ENCODE data around the gene CTDSPL.
A peak's percentile ranks its signal among the peaks of the same experiment; 100 is the strongest.

The CTDSPL gene

DNA sequence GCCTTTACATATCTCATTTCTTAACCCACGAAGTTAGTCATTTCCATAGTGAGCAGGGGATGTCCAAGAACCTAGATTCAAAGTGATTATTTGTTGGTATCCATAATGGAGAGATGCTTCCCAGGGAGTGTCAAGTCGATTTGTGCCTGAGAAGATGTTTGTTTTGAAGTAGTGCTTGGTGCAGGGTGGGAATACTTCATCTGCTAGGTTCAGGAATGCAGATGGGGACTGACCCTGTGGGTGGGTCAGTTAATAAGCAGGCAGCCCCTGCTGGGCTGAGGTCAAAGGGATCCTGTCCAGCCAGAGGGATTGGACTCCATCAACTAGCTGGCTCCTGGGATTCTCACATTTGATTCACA lies 84.8 kb downstream of the CTDSPL start:
- Histone ChIP-seq H3K36me3 (ENCODE audit: control insufficient read depth in 1 of 2, insufficient read depth in 2 of 2, low read length in 2 of 2) (peaks cover 0 to 2% of the 10 kb centered on the region in 2 donors), H3K9me3 (ENCODE audit: control insufficient read depth in 1 of 2, low read length in 2 of 2) (no peaks in the 10 kb centered on the region), H3K4me3 (ENCODE audit: low read depth in 1 of 2, low read length in 2 of 2) (no peak overlapping the region), H3K27ac (ENCODE audit: low read depth, low read length) (peak overlapping the region; percentile 34), H3K27me3 (ENCODE audit: control insufficient read depth in 1 of 2, insufficient read depth in 2 of 2, low read length in 2 of 2) (no peaks in the 10 kb centered on the region), H3K9ac (ENCODE audit: low read depth in 1 of 2, low read length in 2 of 2) (no peak overlapping the region), H3K4me1 (ENCODE audit: control insufficient read depth in 1 of 2, insufficient read depth in 2 of 2, low read length in 2 of 2) (peaks cover 43 to 55% of the 10 kb centered on the region in 2 donors)

DNA sequence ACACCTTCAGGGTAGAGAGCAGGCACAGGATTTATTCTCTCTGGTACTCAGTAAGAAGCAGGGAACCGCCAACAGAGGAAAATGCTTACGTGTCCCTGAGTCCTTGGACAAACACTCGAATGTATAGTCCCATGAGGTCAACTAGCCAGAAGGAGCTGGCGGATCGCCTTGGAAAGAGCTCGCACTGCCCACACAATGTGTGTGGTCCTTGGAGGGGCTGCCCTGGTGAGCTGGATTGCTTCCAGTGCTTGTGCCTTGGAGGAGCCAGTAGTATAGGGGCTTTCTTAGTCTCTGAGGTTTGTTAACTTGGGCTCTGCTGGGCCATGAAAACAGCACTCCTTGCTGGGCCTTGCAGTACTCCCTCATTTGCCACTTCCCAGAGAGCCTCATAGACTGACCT lies 88.2 kb downstream of the CTDSPL start:
- Histone ChIP-seq H3K9ac (ENCODE audit: low read depth in 1 of 2, low read length in 2 of 2) (no peak overlapping the region), H3K9me3 (ENCODE audit: control insufficient read depth in 1 of 2, low read length in 2 of 2) (no peaks in the 10 kb centered on the region), H3K4me1 (ENCODE audit: control insufficient read depth in 1 of 2, insufficient read depth in 2 of 2, low read length in 2 of 2) (peaks cover 23 to 28% of the 10 kb centered on the region in 2 donors), H3K27me3 (ENCODE audit: control insufficient read depth in 1 of 2, insufficient read depth in 2 of 2, low read length in 2 of 2) (no peaks in the 10 kb centered on the region), H3K27ac (ENCODE audit: low read depth, low read length) (no peak overlapping the region), H3K36me3 (ENCODE audit: control insufficient read depth in 1 of 2, insufficient read depth in 2 of 2, low read length in 2 of 2) (peaks cover 0 to 2% of the 10 kb centered on the region in 2 donors), H3K4me3 (ENCODE audit: low read depth in 1 of 2, low read length in 2 of 2) (no peak overlapping the region)

DNA sequence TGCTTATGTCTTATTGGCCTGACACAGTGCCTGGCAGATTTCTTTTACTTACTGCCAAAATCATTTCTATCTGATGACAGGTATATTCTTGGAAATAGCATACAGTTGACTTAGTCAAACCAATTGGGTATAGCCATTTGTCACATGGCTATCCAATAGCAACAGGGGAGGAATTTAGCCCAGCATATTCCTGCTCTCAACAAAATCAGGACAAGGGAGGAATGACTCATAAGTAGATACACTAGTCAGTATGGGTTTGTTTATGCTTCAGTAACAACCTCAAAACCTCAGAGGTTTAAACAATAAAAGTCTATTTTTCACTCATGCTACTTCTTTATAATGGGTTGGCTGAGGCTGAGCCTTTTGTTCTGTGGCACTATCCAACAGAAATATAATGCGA lies 90.9 kb downstream of the CTDSPL start:
- H3K9ac ChIP-seq (ENCODE audit: low read depth in 1 of 2, low read length in 2 of 2), result no peak overlapping the region
- H3K4me1 ChIP-seq (ENCODE audit: control insufficient read depth in 1 of 2, insufficient read depth in 2 of 2, low read length in 2 of 2), result peaks cover 13 to 20% of the 10 kb centered on the region in 2 donors
- no peaks in the 10 kb centered on the region for H3K9me3 ChIP-seq (ENCODE audit: control insufficient read depth in 1 of 2, low read length in 2 of 2)
- peaks cover 0 to 2% of the 10 kb centered on the region in 2 donors for H3K36me3 ChIP-seq (ENCODE audit: control insufficient read depth in 1 of 2, insufficient read depth in 2 of 2, low read length in 2 of 2)
- no peak overlapping the region for H3K27ac ChIP-seq (ENCODE audit: low read depth, low read length)
- H3K4me3 ChIP-seq (ENCODE audit: low read depth in 1 of 2, low read length in 2 of 2), result no peak overlapping the region
- H3K27me3 ChIP-seq (ENCODE audit: control insufficient read depth in 1 of 2, insufficient read depth in 2 of 2, low read length in 2 of 2), result no peaks in the 10 kb centered on the region

DNA sequence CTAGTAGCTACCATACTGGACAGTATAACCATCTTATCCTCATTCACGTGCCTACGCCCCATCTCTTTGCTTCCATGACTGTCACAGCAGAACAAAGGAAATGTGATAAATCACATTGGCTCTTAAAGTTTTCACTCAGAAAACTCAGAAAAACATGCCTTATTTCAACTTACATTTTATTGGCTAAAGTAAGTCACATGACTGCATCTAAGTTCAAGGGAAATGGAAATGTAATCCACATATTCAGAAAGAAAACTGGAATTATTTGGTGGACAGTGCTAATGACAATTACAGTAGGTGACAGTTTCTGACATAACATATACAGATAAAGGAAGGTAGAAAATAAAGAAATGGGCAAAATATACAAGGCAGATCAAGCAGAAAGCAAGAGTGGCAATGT lies 91.5 kb downstream of the CTDSPL start:
- H3K4me3 ChIP-seq (ENCODE audit: low read depth in 1 of 2, low read length in 2 of 2), result no peak overlapping the region
- no peaks in the 10 kb centered on the region for H3K9me3 ChIP-seq (ENCODE audit: control insufficient read depth in 1 of 2, low read length in 2 of 2)
- peaks cover 0 to 2% of the 10 kb centered on the region in 2 donors for H3K36me3 ChIP-seq (ENCODE audit: control insufficient read depth in 1 of 2, insufficient read depth in 2 of 2, low read length in 2 of 2)
- H3K4me1 ChIP-seq (ENCODE audit: control insufficient read depth in 1 of 2, insufficient read depth in 2 of 2, low read length in 2 of 2), result peaks cover 14 to 21% of the 10 kb centered on the region in 2 donors
- H3K9ac ChIP-seq (ENCODE audit: low read depth in 1 of 2, low read length in 2 of 2), result no peak overlapping the region
- no peak overlapping the region for H3K27ac ChIP-seq (ENCODE audit: low read depth, low read length)
- H3K27me3 ChIP-seq (ENCODE audit: control insufficient read depth in 1 of 2, insufficient read depth in 2 of 2, low read length in 2 of 2), result no peaks in the 10 kb centered on the region

DNA sequence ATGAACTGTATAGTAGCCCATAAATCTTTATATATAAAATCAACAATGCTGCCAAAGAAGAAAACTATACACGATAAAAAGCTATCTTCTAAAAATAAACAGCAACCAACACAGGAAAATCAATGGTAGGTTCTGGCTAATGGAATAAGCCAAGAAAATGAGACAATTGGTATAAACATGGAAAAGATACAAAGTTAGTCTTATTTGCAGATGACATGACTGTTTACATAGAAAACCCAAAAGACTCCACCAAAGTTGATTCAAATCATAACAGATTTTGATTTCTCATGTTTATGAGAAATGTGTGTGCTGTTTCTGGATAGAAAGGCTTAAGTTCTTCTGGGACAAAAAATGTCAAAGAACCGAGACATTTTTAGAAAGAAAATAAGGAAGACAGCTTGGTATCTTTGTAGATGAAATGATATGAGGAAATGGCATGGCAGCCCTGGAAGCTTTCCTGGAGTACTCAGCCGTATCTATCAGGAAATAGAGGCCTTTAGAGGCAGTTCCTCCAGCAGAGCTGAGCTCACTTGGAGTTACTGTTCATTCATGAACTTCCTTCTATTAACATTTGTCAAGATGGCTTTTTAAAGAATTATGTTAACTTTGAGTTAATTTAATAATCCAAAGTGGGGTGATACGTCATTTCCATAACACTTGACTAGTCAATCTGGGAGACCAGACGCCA lies 92.2 kb downstream of the CTDSPL start:
- H3K27me3 ChIP-seq (ENCODE audit: control insufficient read depth in 1 of 2, insufficient read depth in 2 of 2, low read length in 2 of 2), result no peaks in the 10 kb centered on the region
- H3K36me3 ChIP-seq (ENCODE audit: control insufficient read depth in 1 of 2, insufficient read depth in 2 of 2, low read length in 2 of 2), result peaks cover 0 to 2% of the 10 kb centered on the region in 2 donors
- H3K9me3 ChIP-seq (ENCODE audit: control insufficient read depth in 1 of 2, low read length in 2 of 2), result no peaks in the 10 kb centered on the region
- H3K9ac ChIP-seq (ENCODE audit: low read depth in 1 of 2, low read length in 2 of 2), result no peak overlapping the region
- no peak overlapping the region for H3K27ac ChIP-seq (ENCODE audit: low read depth, low read length)
- H3K4me3 ChIP-seq (ENCODE audit: low read depth in 1 of 2, low read length in 2 of 2), result no peak overlapping the region
- peaks cover 14 to 21% of the 10 kb centered on the region in 2 donors for H3K4me1 ChIP-seq (ENCODE audit: control insufficient read depth in 1 of 2, insufficient read depth in 2 of 2, low read length in 2 of 2)

GRCh38 chr3:37954881-37955280 lies 93.2 kb downstream of the CTDSPL start:
- Histone ChIP-seq H3K27ac (ENCODE audit: low read depth, low read length) (no peak overlapping the region), H3K4me1 (ENCODE audit: control insufficient read depth in 1 of 2, insufficient read depth in 2 of 2, low read length in 2 of 2) (peaks cover 14 to 21% of the 10 kb centered on the region in 2 donors), H3K9ac (ENCODE audit: low read depth in 1 of 2, low read length in 2 of 2) (no peak overlapping the region)

GRCh38 chr3:37955918-37956707 lies 94.4 kb downstream of the CTDSPL start:
- H3K27me3 ChIP-seq (ENCODE audit: control insufficient read depth in 1 of 2, insufficient read depth in 2 of 2, low read length in 2 of 2), result no peaks in the 10 kb centered on the region

More at GRCh38 chr3:37954881-37955280, 93.2 kb downstream of the CTDSPL start:
- Histone ChIP-seq H3K4me3 (ENCODE audit: low read depth in 1 of 2, low read length in 2 of 2) (no peak overlapping the region), H3K9me3 (ENCODE audit: control insufficient read depth in 1 of 2, low read length in 2 of 2) (no peaks in the 10 kb centered on the region), H3K27me3 (ENCODE audit: control insufficient read depth in 1 of 2, insufficient read depth in 2 of 2, low read length in 2 of 2) (no peaks in the 10 kb centered on the region), H3K36me3 (ENCODE audit: control insufficient read depth in 1 of 2, insufficient read depth in 2 of 2, low read length in 2 of 2) (peaks cover 0 to 1% of the 10 kb centered on the region in 2 donors)

DNA sequence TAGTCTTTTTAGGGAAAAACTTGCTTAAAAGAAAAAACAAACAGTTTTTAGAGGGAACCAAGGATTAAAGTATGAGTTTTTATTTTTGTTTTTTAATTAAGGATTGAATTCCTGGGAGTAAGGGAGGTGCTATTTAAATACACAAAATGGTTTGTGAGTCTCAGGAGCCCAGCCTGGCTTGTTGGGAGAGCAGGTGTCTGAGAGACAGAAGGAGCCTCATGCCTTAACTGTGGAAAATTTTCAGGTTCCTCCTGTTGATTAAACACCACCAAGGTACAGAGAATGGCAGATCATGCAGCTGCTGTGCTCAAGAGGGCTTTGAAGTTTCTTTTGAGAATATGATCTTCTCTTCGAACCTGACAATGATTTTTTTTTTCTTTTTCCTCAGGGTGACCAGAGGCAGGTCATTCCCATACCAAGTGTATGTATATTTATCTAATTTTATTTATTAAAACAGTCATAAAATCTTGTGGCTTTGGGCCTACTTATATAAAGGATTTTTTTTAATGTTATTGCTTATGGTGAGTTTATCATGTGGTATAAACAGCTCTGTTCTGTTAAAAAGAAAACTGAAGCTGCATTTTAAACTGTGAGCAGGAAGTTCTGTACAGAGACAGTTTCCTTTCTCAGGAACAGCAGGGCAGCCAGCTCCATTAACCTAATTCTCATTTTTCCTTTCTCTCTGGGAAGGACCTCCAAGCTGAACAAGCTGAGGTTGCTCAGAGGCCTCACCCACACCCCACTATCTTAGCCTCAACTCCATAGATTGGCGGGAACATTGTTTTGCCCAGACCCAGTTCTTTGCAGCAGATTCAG lies 95.3 kb downstream of the CTDSPL start:
- Histone ChIP-seq H3K36me3 (ENCODE audit: control insufficient read depth in 1 of 2, insufficient read depth in 2 of 2, low read length in 2 of 2) (no peaks in the 10 kb centered on the region), H3K4me1 (ENCODE audit: control insufficient read depth in 1 of 2, insufficient read depth in 2 of 2, low read length in 2 of 2) (peaks cover 21 to 30% of the 10 kb centered on the region in 2 donors), H3K4me3 (ENCODE audit: low read depth in 1 of 2, low read length in 2 of 2) (no peak overlapping the region), H3K9ac (ENCODE audit: low read depth in 1 of 2, low read length in 2 of 2) (no peak overlapping the region), H3K27ac (ENCODE audit: low read depth, low read length) (peak overlapping the region; percentile 11), H3K27me3 (ENCODE audit: control insufficient read depth in 1 of 2, insufficient read depth in 2 of 2, low read length in 2 of 2) (no peaks in the 10 kb centered on the region), H3K9me3 (ENCODE audit: control insufficient read depth in 1 of 2, low read length in 2 of 2) (no peaks in the 10 kb centered on the region)

More at GRCh38 chr3:37955918-37956707, 94.4 kb downstream of the CTDSPL start:
- Histone ChIP-seq H3K9ac (ENCODE audit: low read depth in 1 of 2, low read length in 2 of 2) (no peak overlapping the region), H3K4me1 (ENCODE audit: control insufficient read depth in 1 of 2, insufficient read depth in 2 of 2, low read length in 2 of 2) (peaks cover 14 to 22% of the 10 kb centered on the region in 2 donors), H3K36me3 (ENCODE audit: control insufficient read depth in 1 of 2, insufficient read depth in 2 of 2, low read length in 2 of 2) (no peaks in the 10 kb centered on the region), H3K27ac (ENCODE audit: low read depth, low read length) (no peak overlapping the region), H3K9me3 (ENCODE audit: control insufficient read depth in 1 of 2, low read length in 2 of 2) (no peaks in the 10 kb centered on the region), H3K4me3 (ENCODE audit: low read depth in 1 of 2, low read length in 2 of 2) (no peak overlapping the region)

- Histone ChIP-seq H3K27me3 (ENCODE audit: control insufficient read depth in 1 of 2, insufficient read depth in 2 of 2, low read length in 2 of 2) (no peaks in the 10 kb centered on the region), H3K9me3 (ENCODE audit: control insufficient read depth in 1 of 2, low read length in 2 of 2) (no peaks in the 10 kb centered on the region), H3K36me3 (ENCODE audit: control insufficient read depth in 1 of 2, insufficient read depth in 2 of 2, low read length in 2 of 2) (no peaks in the 10 kb centered on the region), H3K9ac (ENCODE audit: low read depth in 1 of 2, low read length in 2 of 2) (no peak overlapping the region), H3K27ac (ENCODE audit: low read depth, low read length) (peak overlapping the region; percentile 11), H3K4me3 (ENCODE audit: low read depth in 1 of 2, low read length in 2 of 2) (no peak overlapping the region), H3K4me1 (ENCODE audit: control insufficient read depth in 1 of 2, insufficient read depth in 2 of 2, low read length in 2 of 2) (peaks cover 25 to 35% of the 10 kb centered on the region in 2 donors)
Measured at GRCh38 chr3:37957539-37957936, 95.9 kb downstream of the CTDSPL start.
